Fibroblast of lung (primary cell): Measurements from ENCODE around the gene SCD5. TPM values are rescaled to one million over a fixed set of nuclear protein-coding genes. Genes with fewer than 3 reads are reported as not detected.

Experiments
- DNase-seq, 2 donors: peaks; one replicate each; pipeline versions ENCODE4 v3.0.0 to v3.0.0-alpha.2; 2010; ENCODE audit warnings: low read depth in 2 of 2
- H2AFZ ChIP-seq: 2 replicates; pipeline ENCODE4 v1.5.1; 2012; ENCODE audit warnings: low read length, control low read depth, inconsistent platforms
- H3K27ac ChIP-seq: 2 replicates; pipeline ENCODE4 v1.5.1; 2011; ENCODE audit warnings: low read length, control low read depth; ENCODE audit not compliant: insufficient read depth
- H3K27me3 ChIP-seq: 2 replicates; pipeline ENCODE4 v1.5.1; 2011; ENCODE audit warnings: mild to moderate bottlenecking, low read length; ENCODE audit not compliant: control insufficient read depth, insufficient read depth
- H3K36me3 ChIP-seq: 2 replicates; pipeline ENCODE4 v1.5.1; 2011; ENCODE audit warnings: low read length; ENCODE audit not compliant: control insufficient read depth, insufficient read depth
- H3K4me1 ChIP-seq: 2 replicates; pipeline ENCODE4 v1.5.1; 2011; ENCODE audit warnings: low read length; ENCODE audit not compliant: control insufficient read depth, insufficient read depth; ENCODE audit errors: extremely low read depth
- H3K4me2 ChIP-seq: 2 replicates; pipeline ENCODE4 v1.5.1; 2011; ENCODE audit warnings: low read length, control low read depth; ENCODE audit not compliant: insufficient read depth; ENCODE audit errors: extremely low read depth
- H3K4me3 ChIP-seq, 4 experiments: fragments of 200-600 bp in 1 of 4; sonication (generic) in 1 of 4; replicated peaks in 1 of 4; 2 replicates each; pipeline ENCODE4 v1.5.1; 2011 to 2016; ENCODE audit warnings: low read length in 4 of 4, low read depth in 3 of 4, mild to moderate bottlenecking in 3 of 4, control low read depth in 2 of 4, inconsistent platforms in 1 of 4, mixed read lengths in 1 of 4; ENCODE audit not compliant: insufficient read depth in 1 of 4; ENCODE audit errors: control extremely low read depth in 1 of 4
- H3K79me2 ChIP-seq: 2 replicates; pipeline ENCODE4 v1.5.1; 2012; ENCODE audit warnings: mild to moderate bottlenecking, low read length, inconsistent platforms; ENCODE audit not compliant: control insufficient read depth, insufficient read depth
- H3K9ac ChIP-seq: 2 replicates; pipeline ENCODE4 v1.5.1; 2011; ENCODE audit warnings: mild to moderate bottlenecking, low read length, control low read depth; ENCODE audit not compliant: insufficient read depth
- H3K9me3 ChIP-seq: 2 replicates; pipeline ENCODE4 v1.5.1; 2012; ENCODE audit warnings: low read depth, low read length; ENCODE audit not compliant: control insufficient read depth, insufficient read depth
- H4K20me1 ChIP-seq: 2 replicates; pipeline ENCODE4 v1.5.1; 2011; ENCODE audit warnings: low read length; ENCODE audit not compliant: control insufficient read depth, insufficient read depth; ENCODE audit errors: extremely low read depth
- CTCF ChIP-seq, 2 donors: IDR thresholded peaks in 1 of 2; conservative IDR thresholded peaks in 1 of 2; 1 replicate in 1 of 2; 2 replicates in 1 of 2; pipeline ENCODE4 v1.5.1; 2011 to 2012; ENCODE audit warnings: low read length in 2 of 2, control low read depth in 1 of 2, inconsistent platforms in 1 of 2, low read depth in 1 of 2, mild to moderate bottlenecking in 1 of 2
- EZH2 ChIP-seq: IDR thresholded peaks from 2 replicates; pipeline ENCODE4 v1.5.1; 2012; ENCODE audit warnings: low read length, control low read depth, mild to moderate bottlenecking; ENCODE audit errors: missing control alignments
- polyA plus RNA-seq, 2 donors: library from polyadenylated mRNA; depleted of rRNA in 1 of 2; stranded (reverse) in 1 of 2; unstranded in 1 of 2; fragments of >200 nt; gene quantifications; 2 replicates each; pipeline ENCODE4 v1.2.1, GENCODE V29; 2011 to 2012; ENCODE audit warnings: missing spikeins in 1 of 2
- total RNA-seq: library from RNA; depleted of rRNA; stranded (reverse); fragments of >200 nt; gene quantifications from 2 replicates; pipeline ENCODE4 v1.2.1, GENCODE V29; 2014

SCD5 gene
- total and polyA plus RNA-seq, 2 donors (not counting 1 experiment from before 2014, with no cell fraction given) = 4.9 to 11.4 TPM

DNA sequence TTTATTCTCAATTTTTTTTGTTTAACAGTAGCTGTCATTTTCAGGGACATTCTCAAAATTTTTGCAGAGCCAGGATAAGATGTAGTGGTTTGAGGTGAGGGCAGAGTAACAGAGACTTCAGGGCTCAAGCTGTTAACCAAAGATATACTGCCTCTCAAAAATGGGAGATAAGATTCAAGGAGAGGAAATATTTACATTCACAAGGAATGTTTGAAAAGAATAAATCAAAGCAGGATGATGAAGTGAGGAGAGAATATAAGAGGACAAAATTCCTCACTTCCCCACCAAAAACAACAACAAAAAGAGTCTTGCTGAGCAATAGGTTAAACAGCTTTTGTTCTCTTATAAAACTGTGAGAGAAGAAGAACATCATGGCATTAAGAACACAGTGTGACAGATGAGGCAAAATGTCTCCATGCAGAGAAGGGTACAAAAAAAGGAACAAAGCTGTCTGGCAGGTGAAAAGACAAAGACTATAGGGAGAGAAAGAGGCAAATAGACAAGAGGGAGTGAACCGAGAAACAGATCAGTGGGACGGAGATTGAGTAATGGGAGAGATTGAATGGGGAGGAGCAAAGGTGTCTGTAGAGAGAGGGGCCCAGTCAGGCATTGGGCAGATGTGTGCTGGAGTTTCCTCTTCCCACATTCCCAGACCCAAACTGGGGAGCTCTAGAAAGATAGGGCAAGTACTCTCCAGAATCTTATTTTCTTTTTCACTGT, 130.7 kb downstream of the SCD5 start:
- no peak overlapping the region for H3K4me2 ChIP-seq
- H4K20me1 ChIP-seq = no peaks in the 10 kb centered on the region
- H3K27ac ChIP-seq = no peak overlapping the region
- no peak overlapping the region for H3K9ac ChIP-seq
- H2AFZ ChIP-seq = no peak overlapping the region
- H3K27me3 ChIP-seq = no peaks in the 10 kb centered on the region
- TF ChIP-seq CTCF (conservative IDR thresholded peaks at IDR 0.05 in 1 of 2, IDR thresholded peaks at IDR 0.05 in 1 of 2; ENCODE audit: low read depth in 1 of 2, low read length in 2 of 2) (no peak), EZH2 (no peak)
- no peaks in the 10 kb centered on the region for H3K9me3 ChIP-seq
- DNase-seq = peak in 1 of 2 donors; percentile 76
- H3K4me1 ChIP-seq = no peaks in the 10 kb centered on the region
- H3K4me3 ChIP-seq = no peak overlapping the region
- no peaks in the 10 kb centered on the region for H3K79me2 ChIP-seq
- H3K36me3 ChIP-seq = no peaks in the 10 kb centered on the region

GRCh38 chr4:82666970-82667665, 131.5 kb downstream of the SCD5 start:
- Histone ChIP-seq H2AFZ (no peak overlapping the region), H3K27me3 (no peaks in the 10 kb centered on the region), H3K79me2 (no peaks in the 10 kb centered on the region), H4K20me1 (no peaks in the 10 kb centered on the region), H3K9me3 (no peaks in the 10 kb centered on the region), H3K4me3 (no peak overlapping the region), H3K4me2 (no peak overlapping the region), H3K27ac (no peak overlapping the region), H3K4me1 (no peaks in the 10 kb centered on the region), H3K9ac (no peak overlapping the region), H3K36me3 (no peaks in the 10 kb centered on the region)
- DNase-seq = peak in 1 of 2 donors; percentile 31
- no peak for TF ChIP-seq EZH2
- TF ChIP-seq CTCF (conservative IDR thresholded peaks at IDR 0.05 in 1 of 2, IDR thresholded peaks at IDR 0.05 in 1 of 2; ENCODE audit: low read depth in 1 of 2, low read length in 2 of 2) = no peak

DNA sequence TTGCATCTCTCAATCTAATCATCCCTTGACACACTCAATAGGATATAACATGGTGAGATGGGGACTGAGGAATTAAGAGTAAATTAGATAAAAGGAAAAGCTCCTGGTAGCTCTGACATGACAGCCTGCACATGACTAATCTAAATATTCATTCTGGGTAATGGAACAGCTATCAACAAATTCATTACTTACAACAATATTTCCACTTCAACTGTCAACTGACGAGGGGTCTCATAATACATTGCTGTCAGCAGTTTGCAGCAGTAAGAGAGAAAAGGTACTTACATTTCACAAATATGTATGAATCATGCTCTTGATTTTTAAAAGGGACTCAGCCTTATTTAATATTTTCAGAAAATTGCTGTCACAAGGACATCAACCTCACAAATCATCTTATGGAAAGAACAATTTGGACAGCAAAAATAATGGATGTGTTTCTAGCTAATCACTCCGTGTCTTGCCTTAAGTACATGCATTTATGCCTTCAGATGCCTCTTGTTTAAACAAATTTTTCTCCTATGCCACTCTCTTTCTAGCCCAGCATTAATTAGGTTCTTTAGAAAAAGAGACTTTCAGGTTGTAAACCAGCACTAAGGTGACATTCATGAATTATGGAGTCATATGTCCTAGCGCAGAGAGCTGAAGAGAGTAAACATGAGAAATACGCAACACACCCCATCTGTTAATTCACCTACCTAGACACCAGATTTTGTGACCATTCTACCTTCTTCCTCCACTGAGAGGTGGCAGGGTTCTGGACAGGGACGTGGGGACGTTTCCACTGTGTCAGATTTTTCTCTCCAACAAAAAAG, 137.2 kb downstream of the SCD5 start:
- Histone ChIP-seq H3K4me1 (no peaks in the 10 kb centered on the region), H2AFZ (no peak overlapping the region), H3K79me2 (no peaks in the 10 kb centered on the region), H3K4me2 (no peak overlapping the region), H3K27ac (no peak overlapping the region), H3K9me3 (no peaks in the 10 kb centered on the region), H3K27me3 (no peaks in the 10 kb centered on the region), H4K20me1 (no peaks in the 10 kb centered on the region), H3K36me3 (no peaks in the 10 kb centered on the region), H3K9ac (no peak overlapping the region), H3K4me3 (no peak overlapping the region)
- no peak for DNase-seq
- TF ChIP-seq CTCF (conservative IDR thresholded peaks at IDR 0.05 in 1 of 2, IDR thresholded peaks at IDR 0.05 in 1 of 2; ENCODE audit: low read depth in 1 of 2, low read length in 2 of 2) (no peak), EZH2 (no peak)
